IMR-90 (cell line): ENCODE data around the gene SLC35F1. TPM values are rescaled to one million over a fixed set of nuclear protein-coding genes. Genes with fewer than 3 reads are reported as not detected.

Source experiments
- ATAC-seq: fragments of 200-7000 bp; cut with Tn5 transposase; 2 replicates; pipeline ENCODE4 v1.9.1; 2020; ENCODE audit warnings: low read depth, mild to moderate bottlenecking, moderate library complexity
- BruUV-seq: library from RNA; stranded (reverse); fragments of 400-500 nt; replicated peaks from 2 replicates; lab custom pipeline; 2021; lab: Mats Ljungman, UMichigan
- CTCF ChIA-PET: fragments of 300-600 bp; formaldehyde crosslinking; extraction: SDS; loops from one replicate; lab custom pipeline; 2021; ENCODE audit warnings: antibody characterized with exemption; lab: Yijun Ruan, JAX
- POLR2A ChIA-PET: fragments of 300-600 bp; sonication (Branson Sonifier 250); formaldehyde crosslinking; loops from one replicate; lab custom pipeline; 2022; ENCODE audit warnings: antibody characterized with exemption; ENCODE audit not compliant: unreplicated experiment; lab: Charles Lee
- DNase-seq: peaks from one replicate; pipeline ENCODE4 v3.0.0; 2013
- H2AFZ ChIP-seq: replicated peaks from 2 replicates; pipeline ENCODE3; 2013; ENCODE audit warnings: low read length, mild to moderate bottlenecking; ENCODE audit not compliant: poor library complexity
- H2AK5ac ChIP-seq: 2 replicates; pipeline ENCODE4 v1.6.1; 2013; ENCODE audit warnings: low read depth, low read length, inconsistent platforms
- H2AK9ac ChIP-seq: replicated peaks from 2 replicates; pipeline ENCODE3; 2013; ENCODE audit warnings: mild to moderate bottlenecking, low read depth, low read length, moderate library complexity; ENCODE audit not compliant: poor library complexity
- H2BK120ac ChIP-seq: 2 replicates; pipeline ENCODE4 v1.6.1; 2013; ENCODE audit warnings: low read depth, low read length, inconsistent platforms
- H2BK15ac ChIP-seq: 3 replicates; pipeline ENCODE4 v1.6.1; 2013; ENCODE audit warnings: low read depth, low read length, inconsistent platforms
- H2BK20ac ChIP-seq: 2 replicates; pipeline ENCODE4 v1.6.1; 2013; ENCODE audit warnings: low read depth, mild to moderate bottlenecking, inconsistent platforms, low read length, moderate library complexity
- H2BK5ac ChIP-seq: 2 replicates; pipeline ENCODE4 v1.6.1; 2013; ENCODE audit warnings: mild to moderate bottlenecking, low read depth, low read length, inconsistent platforms; ENCODE audit not compliant: poor library complexity, severe bottlenecking
- H3K14ac ChIP-seq: replicated peaks from 2 replicates; pipeline ENCODE4 v1.6.1; 2013; ENCODE audit warnings: low read depth, low read length, inconsistent platforms
- H3K18ac ChIP-seq: 2 replicates; pipeline ENCODE4 v1.6.1; 2013; ENCODE audit warnings: low read depth, low read length, control low read depth
- H3K23ac ChIP-seq: 2 replicates; pipeline ENCODE4 v1.6.1; 2013; ENCODE audit warnings: low read depth, low read length, inconsistent platforms
- H3K27ac ChIP-seq: 2 replicates; pipeline ENCODE4 v1.5.1; 2013; ENCODE audit warnings: mild to moderate bottlenecking, control low read depth, low read length; ENCODE audit not compliant: insufficient read depth
- H3K27me3 ChIP-seq: 2 replicates; pipeline ENCODE4 v1.6.1; 2013; ENCODE audit warnings: low read length; ENCODE audit not compliant: control insufficient read depth, insufficient read depth
- H3K36me3 ChIP-seq: 2 replicates; pipeline ENCODE4 v1.6.1; 2013; ENCODE audit warnings: low read length, mixed read lengths; ENCODE audit not compliant: control insufficient read depth, insufficient read depth
- H3K4ac ChIP-seq: 2 replicates; pipeline ENCODE4 v1.6.1; 2013; ENCODE audit warnings: low read depth, low read length, inconsistent platforms
- H3K4me1 ChIP-seq: 2 replicates; pipeline ENCODE4 v1.6.1; 2013; ENCODE audit warnings: low read length, mixed read lengths; ENCODE audit not compliant: control insufficient read depth, insufficient read depth
- H3K4me2 ChIP-seq: 2 replicates; pipeline ENCODE4 v1.6.1; 2013; ENCODE audit warnings: low read depth, mild to moderate bottlenecking, control low read depth, low read length, moderate library complexity
- H3K4me3 ChIP-seq: 2 replicates; pipeline ENCODE4 v1.5.1; 2013; ENCODE audit warnings: low read depth, mild to moderate bottlenecking, control low read depth, low read length, moderate library complexity; ENCODE audit not compliant: insufficient read depth
- H3K56ac ChIP-seq: 2 replicates; pipeline ENCODE4 v1.6.1; 2013; ENCODE audit warnings: low read length, inconsistent platforms; ENCODE audit not compliant: insufficient read depth; ENCODE audit errors: extremely low read depth
- H3K79me1 ChIP-seq, 2 experiments: 2 replicates each; pipeline ENCODE4 v1.6.1; 2013; ENCODE audit warnings: low read length in 2 of 2, inconsistent platforms in 1 of 2, low read depth in 1 of 2
- H3K9ac ChIP-seq: 2 replicates; pipeline ENCODE4 v1.6.1; 2013; ENCODE audit warnings: low read depth, low read length, control low read depth
- H3K9me1 ChIP-seq: 2 replicates; pipeline ENCODE4 v1.6.1; 2013; ENCODE audit warnings: low read length, inconsistent platforms; ENCODE audit not compliant: insufficient read depth
- H3K9me3 ChIP-seq: 2 replicates; pipeline ENCODE4 v1.6.1; 2013; ENCODE audit warnings: low read length; ENCODE audit not compliant: control insufficient read depth, insufficient read depth
- H4K20me1 ChIP-seq: 2 replicates; pipeline ENCODE4 v1.6.1; 2013; ENCODE audit warnings: low read length, inconsistent platforms; ENCODE audit not compliant: insufficient read depth
- H4K5ac ChIP-seq: 2 replicates; pipeline ENCODE4 v1.6.1; 2013; ENCODE audit warnings: mild to moderate bottlenecking, low read depth, low read length, control low read depth
- H4K8ac ChIP-seq, 2 experiments: 2 replicates each; pipeline ENCODE4 v1.6.1; 2013; ENCODE audit warnings: low read depth in 2 of 2, low read length in 2 of 2, control low read depth in 1 of 2, inconsistent platforms in 1 of 2
- H4K91ac ChIP-seq: 2 replicates; pipeline ENCODE4 v1.6.1; 2013; ENCODE audit warnings: low read depth, low read length, inconsistent platforms; ENCODE audit not compliant: insufficient read depth
- BHLHE40 ChIP-seq: fragments of 150-350 bp; IDR thresholded peaks from 2 replicates; pipeline ENCODE4 v1.6.1; 2016; ENCODE audit warnings: mild to moderate bottlenecking, low read depth, low read length
- CEBPB ChIP-seq: IDR thresholded peaks from 2 replicates; pipeline ENCODE4 v1.6.1; 2012; ENCODE audit warnings: low read depth, low read length, improper control_type of control experiment
- MAFK ChIP-seq: IDR thresholded peaks from 2 replicates; pipeline ENCODE4 v1.6.1; 2012; ENCODE audit warnings: low read depth, low read length, improper control_type of control experiment
- MAZ ChIP-seq: IDR thresholded peaks from 2 replicates; pipeline ENCODE4 v1.6.1; 2012; ENCODE audit warnings: low read depth, mild to moderate bottlenecking, low read length, improper control_type of control experiment, moderate library complexity, borderline replicate concordance
- MXI1 ChIP-seq: IDR thresholded peaks from 2 replicates; pipeline ENCODE4 v1.6.1; 2012; ENCODE audit warnings: low read depth, mild to moderate bottlenecking, low read length, moderate library complexity, borderline replicate concordance
- RAD21 ChIP-seq: IDR thresholded peaks from 2 replicates; pipeline ENCODE4 v1.6.1; 2012; ENCODE audit warnings: low read length, improper control_type of control experiment
- RCOR1 ChIP-seq: IDR thresholded peaks from 2 replicates; pipeline ENCODE4 v1.6.1; 2012; ENCODE audit warnings: mild to moderate bottlenecking, low read length, improper control_type of control experiment; ENCODE audit not compliant: insufficient replicate concordance
- RFX5 ChIP-seq: IDR thresholded peaks from 2 replicates; pipeline ENCODE4 v1.8.0; 2012; ENCODE audit warnings: low read depth, mild to moderate bottlenecking, low read length, moderate library complexity
- WGBS, 2 experiments: methylation state at CpG; one replicate each; pipeline versions ENCODE4 v1.1.5 to v1.1.7; 2013; ENCODE audit warnings: missing lambda C conversion rate in 2 of 2; ENCODE audit not compliant: insufficient read length in 1 of 2; ENCODE audit errors: extremely low coverage in 2 of 2; 5-methylcytosine and 5-hydroxymethylcytosine counted together
- dilution Hi-C: fragments of 300-500 bp; cut with HindIII; formaldehyde crosslinking; loops from one replicate; pipeline ENCODE4 v1.14.3; 2018; ENCODE audit warnings: low sequenced_read_pairs; ENCODE audit not compliant: unreplicated experiment
- in situ Hi-C: fragments of 300-500 bp; cut with MboI; formaldehyde crosslinking; loops from 3 replicates; pipeline ENCODE4 v1.14.3; 2019; ENCODE audit warnings: low sequenced_read_pairs, inconsistent platforms, mixed read lengths
- intact Hi-C: fragments of 100-400 bp; cut with micrococcal nuclease; formaldehyde crosslinking; loops from 2 replicates; pipeline ENCODE4 v1.10.0; 2022
- polyA plus RNA-seq, 3 experiments: library from polyadenylated mRNA; depleted of rRNA; stranded (reverse); fragments of >200 nt; gene quantifications; 2 replicates each; pipeline ENCODE4 v1.2.3, GENCODE V29; 2012; ENCODE audit warnings: low replicate concordance in 1 of 3
- total RNA-seq: library from RNA; depleted of rRNA; stranded (reverse); fragments of >200 nt; gene quantifications from 2 replicates; pipeline ENCODE4 v1.2.3, GENCODE V29; 2012
- TF ChIP-seq, protein P1 (sequence below): fragments of 150-350 bp; IDR thresholded peaks from 2 replicates; pipeline ENCODE4 v1.6.1; 2016; ENCODE audit warnings: low read depth, mild to moderate bottlenecking, low read length, moderate library complexity, borderline replicate concordance

SLC35F1 gene
- total and polyA plus RNA-seq, 2 of the 4 experiments (the other 2 are of a cell fraction) = not detected

DNA sequence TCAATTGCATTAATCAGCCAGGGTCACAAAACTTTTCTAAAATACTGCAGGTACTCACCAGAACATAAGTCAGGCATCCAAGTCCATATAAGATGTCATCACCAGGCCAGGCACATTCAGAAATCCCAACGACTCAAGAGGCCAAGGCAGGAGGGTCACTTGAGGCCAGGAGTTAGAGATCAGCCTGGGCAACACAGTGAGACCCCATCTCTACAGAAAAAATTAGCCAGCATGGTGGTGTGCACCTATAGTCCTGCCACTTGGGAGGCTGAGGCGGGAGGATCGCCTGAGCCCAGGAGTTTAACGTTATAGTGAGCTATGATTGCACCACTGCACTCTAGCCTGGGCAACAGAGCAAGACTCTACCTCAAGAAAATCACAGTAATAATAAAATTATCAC, 362.6 kb downstream of the SLC35F1 start:
- Histone ChIP-seq H4K8ac (no peak overlapping the region), H2AFZ (no peak overlapping the region), H2AK9ac (no peak overlapping the region), H3K9me1 (no peaks in the 10 kb centered on the region), H2BK20ac (no peak overlapping the region), H3K14ac (no peak overlapping the region), H3K4ac (no peak overlapping the region), H3K4me1 (no peaks in the 10 kb centered on the region), H3K23ac (no peak overlapping the region), H3K27ac (no peak overlapping the region), H2BK120ac (no peak overlapping the region), H2BK5ac (no peak overlapping the region), H4K91ac (no peak overlapping the region), H2BK15ac (no peak overlapping the region), H4K20me1 (no peaks in the 10 kb centered on the region), H3K18ac (no peak overlapping the region), H3K27me3 (peaks cover 9% of the 10 kb centered on the region), H3K9ac (no peak overlapping the region), H3K4me2 (no peak overlapping the region), H3K56ac (no peak overlapping the region), H2AK5ac (no peak overlapping the region), H4K5ac (no peak overlapping the region), H3K9me3 (no peaks in the 10 kb centered on the region), H3K79me1 (no peaks in the 10 kb centered on the region), H3K36me3 (no peaks in the 10 kb centered on the region), H3K4me3 (no peak overlapping the region)
- WGBS, 2 experiments = 60% methylated on average over 1 of the region's 4 CpGs; no CpG with 5 or more reads in 1 of the 2 experiments
- DNase-seq (no peak), ATAC-seq (no peak)
- in situ Hi-C loops = loop anchor here (25.0 kb wide), 1 partner anchor 818 kb away; the partner anchor contains the start of gene FAM184A
- dilution Hi-C loops = no loop called here
- BruUV-seq = no TSS peak
- ChIA-PET CTCF (interaction anchor here (1.3 kb wide), 1 partner anchor 294 kb away, joined by 3 read pairs; no protein-coding TSS in a partner anchor), POLR2A (no interaction called here)
- TF ChIP-seq RAD21 = no peak
- no peak for TF ChIP-seq MXI1
- no peak for TF ChIP-seq MAFK
- TF ChIP-seq CEBPB = no peak
- no peak for TF ChIP-seq RCOR1
- TF ChIP-seq MAZ = no peak
- TF ChIP-seq BHLHE40 = no peak
- no peak for TF ChIP-seq RFX5
- TF ChIP-seq, protein P1, sequence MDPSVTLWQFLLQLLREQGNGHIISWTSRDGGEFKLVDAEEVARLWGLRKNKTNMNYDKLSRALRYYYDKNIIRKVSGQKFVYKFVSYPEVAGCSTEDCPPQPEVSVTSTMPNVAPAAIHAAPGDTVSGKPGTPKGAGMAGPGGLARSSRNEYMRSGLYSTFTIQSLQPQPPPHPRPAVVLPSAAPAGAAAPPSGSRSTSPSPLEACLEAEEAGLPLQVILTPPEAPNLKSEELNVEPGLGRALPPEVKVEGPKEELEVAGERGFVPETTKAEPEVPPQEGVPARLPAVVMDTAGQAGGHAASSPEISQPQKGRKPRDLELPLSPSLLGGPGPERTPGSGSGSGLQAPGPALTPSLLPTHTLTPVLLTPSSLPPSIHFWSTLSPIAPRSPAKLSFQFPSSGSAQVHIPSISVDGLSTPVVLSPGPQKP = no peak
- intact Hi-C loops = no loop called here
